NCI-H1436 treated with DMSO at 0.1 percent for 48 hours (cell line): ENCODE measurements around the gene SPOCD1.
A peak's percentile ranks its signal among the peaks of the same experiment; 100 is the strongest.

ENCODE experiments used
- DNase-seq: peaks from one replicate; lab custom pipeline; 2025; lab: John Stamatoyannopoulos, UW

The SPOCD1 gene

DNA sequence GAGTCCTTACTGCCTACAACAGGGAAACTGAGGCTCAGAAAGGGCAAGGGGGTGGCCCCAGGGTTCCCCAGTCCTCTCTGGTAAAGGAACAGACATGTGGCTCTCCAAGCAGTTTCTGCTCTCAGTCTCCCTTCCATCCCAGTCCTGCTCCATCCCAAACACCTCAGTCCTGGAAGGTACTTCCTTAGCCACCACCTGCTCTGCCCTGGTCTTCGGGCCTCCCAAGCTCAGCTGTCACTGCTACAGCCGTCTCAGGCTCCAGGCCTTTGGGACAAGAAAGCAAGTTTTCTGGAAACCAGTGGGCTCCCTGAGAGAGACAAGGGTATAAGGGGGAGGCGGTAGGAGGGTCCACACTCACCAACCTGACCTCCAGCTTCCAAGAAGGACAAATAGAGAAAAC lies 28.6 kb downstream of the SPOCD1 start:
- DNase-seq: no peak

DNA sequence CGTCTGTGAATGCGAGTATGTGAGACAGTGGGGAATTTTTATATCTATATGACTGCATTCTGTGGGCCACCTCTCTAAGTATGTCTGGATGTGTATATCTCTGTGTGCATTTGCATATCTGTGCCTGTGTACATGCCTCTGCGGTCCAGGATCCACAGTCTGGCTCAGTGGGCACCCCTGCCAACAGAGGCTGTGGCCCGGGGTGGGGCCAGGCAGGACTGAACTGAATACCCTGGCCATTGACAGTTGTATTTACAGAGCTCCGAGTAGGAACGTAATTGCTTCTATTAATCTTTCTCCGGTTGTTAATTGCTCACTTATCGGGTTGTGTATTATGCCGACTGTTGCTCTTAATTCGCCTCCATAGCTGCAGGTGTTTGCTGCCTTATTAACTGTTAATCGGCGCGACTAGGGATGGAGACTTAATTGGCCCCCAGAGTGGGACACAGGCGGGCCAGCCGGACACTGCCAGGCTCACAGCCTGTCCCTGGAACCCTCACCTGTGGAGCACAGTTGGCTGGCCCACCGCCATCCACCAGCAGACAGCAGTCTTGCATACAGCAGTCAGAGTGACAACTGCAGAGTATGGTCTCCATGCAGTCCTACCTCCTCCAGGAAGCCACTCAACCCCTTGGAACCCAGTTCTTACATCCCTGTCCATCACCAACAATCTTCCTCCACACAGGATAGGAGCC lies 29.3 kb downstream of the SPOCD1 start:
- peak; percentile 26 for DNase-seq

DNA sequence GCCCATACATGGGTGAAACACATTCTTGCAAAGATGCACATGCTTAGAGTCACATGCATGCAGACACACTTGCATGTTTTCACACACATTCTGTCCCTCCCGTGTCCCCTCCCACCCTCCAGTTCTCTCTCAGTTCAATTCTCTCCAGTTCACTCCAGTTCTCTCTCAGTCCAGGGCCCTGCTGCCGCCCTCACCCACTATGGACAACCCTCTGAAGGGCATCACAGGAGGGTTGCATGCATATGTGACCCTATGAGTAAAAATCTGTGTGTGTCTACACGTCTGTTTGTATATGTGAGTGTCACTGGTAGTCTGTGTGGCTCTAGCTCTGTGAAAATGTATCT lies 29.9 kb downstream of the SPOCD1 start:
- DNase-seq: no peak

DNA sequence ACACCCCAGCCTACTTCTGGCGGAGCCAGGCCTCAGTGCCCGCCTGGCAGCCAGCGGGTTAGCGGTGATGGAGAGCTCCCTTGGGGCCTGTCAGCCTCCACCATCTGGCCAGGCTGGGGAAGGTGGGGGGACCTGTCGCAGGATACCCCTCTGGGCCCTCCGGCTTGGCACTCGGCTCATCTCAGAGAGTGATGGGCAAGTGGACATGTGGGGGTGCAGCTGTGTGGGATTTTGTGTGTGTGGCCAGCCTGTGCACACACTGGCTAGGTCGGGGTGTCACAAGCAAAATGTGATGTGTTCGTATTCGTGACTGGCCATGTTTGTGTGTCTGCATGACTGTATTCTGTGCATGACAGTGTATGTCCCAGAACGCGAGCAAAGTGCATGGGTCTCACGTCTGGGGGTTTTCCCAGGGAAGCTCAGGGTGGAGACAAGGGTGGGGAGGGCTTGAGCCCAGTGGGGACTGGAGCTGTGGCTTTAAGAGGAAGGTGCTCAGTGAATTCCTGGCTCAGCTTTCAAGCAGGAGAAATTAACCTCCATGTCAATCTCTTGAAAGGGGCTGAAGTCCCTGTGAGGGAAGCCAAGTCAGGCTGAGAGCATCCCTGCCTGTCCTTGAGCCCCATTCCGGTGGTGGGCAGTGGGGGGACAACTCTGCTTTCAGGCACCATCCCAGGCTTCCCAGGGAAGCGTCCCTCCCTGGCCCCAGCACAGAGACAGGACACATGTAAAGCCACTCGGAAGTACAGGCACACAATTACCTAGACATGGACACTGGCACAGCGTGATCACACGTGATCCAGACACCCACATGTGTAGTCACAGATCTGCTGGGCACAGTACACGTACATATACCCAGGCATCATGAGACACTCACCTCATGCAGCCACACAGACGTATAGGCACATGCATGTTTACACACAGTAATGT lies 30.5 kb downstream of the SPOCD1 start:
- DNase-seq: no peak

DNA sequence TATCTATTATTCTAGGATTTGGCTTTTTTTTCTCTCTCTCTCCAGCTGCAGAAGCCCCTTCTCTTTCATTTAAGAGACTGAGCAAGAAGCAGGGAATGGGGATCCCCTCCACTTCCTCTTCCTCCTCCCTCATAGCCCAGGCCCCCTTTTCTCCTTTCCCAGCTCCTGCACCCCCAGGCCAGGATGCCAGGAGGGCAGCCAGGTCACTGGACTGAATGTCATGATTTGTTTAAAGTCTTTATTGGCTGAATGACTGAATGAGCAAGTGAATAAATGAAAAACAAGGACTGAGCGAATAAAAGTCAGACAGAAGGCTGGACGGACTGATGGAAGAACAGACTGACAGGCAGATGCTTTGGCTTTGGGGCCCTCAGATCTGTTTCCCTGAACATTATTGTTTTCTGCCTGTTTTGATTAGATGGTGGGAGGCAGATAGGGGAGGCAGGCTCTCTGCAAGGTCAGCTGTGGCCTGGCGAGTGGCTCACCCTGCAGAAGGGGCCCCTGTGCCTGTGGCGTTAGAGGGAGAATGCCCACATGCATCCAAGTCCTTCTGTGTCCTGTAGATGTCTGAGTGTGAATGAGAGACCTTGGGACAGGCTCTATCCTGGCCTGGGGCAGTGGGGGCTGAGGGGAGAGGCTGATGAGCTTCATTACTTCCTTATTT lies 31.3 kb downstream of the SPOCD1 start:
- no peak for DNase-seq

DNA sequence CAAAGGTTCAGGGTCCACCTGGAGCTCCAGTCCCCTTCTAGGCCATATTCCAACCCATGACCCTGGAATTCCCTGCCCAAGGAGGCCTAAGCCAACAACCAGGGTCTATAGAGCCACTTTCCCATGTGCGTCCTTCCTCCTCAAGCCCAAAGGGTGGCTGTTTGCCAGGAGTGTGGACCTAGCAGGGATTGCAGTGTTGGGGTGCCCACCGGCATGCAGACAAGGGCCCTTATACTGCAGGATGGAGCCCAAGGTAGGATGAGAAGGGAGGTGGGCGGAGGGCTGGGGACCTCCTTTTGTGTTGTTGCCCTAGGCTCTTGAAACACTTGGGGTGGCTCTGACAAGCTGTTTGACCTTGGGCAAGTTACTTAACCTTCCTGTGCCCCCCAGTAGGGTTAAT lies 32.0 kb downstream of the SPOCD1 start:
- DNase-seq: no peak

DNA sequence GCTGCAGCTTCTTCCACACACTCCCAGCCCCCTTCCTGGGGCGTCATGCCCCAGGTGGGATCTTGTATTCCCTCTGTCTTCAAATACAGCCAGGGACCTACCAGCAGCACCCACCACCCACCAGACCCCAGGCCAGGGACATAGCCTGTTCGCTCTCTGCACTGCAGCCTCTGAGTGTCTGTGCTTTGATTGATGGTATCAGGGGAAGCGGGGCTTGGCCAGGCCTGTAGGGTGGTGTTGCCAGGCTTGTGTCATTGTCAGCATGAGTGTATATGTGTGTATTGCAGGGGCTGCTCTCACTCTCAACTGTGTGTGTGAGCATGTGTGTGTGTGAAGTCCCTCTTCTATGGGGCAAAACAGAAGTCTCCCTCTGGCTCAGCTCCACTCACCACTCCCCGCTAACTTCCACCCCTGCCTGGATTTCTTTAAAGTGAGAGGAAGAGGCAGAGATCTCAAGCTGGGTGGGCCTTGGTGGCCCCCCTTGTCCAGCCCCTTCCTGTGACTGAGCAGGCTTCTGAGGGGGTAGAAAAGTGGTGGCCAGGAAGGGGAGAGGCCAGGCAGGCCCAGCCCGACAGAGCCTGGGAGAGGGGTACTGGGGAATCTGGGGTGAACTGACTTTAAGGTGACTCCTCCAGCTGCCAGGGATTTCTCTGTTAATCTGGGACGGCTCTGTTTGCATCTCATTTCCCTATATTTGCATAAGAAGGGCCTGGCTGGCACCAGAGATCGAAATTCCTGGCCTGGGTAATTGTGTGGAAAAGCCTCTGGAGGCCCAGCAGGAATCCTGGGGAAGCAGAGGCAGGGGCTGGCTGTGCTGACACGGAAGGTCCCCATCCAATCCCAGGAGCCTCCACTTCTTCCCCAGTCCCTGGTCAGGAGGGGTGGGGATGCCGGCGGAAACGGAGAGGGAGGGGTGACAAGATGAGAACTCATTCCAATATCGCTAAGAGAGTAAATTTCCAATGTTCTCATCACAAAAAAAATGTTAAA lies 33.1 kb downstream of the SPOCD1 start:
- no peak for DNase-seq

DNA sequence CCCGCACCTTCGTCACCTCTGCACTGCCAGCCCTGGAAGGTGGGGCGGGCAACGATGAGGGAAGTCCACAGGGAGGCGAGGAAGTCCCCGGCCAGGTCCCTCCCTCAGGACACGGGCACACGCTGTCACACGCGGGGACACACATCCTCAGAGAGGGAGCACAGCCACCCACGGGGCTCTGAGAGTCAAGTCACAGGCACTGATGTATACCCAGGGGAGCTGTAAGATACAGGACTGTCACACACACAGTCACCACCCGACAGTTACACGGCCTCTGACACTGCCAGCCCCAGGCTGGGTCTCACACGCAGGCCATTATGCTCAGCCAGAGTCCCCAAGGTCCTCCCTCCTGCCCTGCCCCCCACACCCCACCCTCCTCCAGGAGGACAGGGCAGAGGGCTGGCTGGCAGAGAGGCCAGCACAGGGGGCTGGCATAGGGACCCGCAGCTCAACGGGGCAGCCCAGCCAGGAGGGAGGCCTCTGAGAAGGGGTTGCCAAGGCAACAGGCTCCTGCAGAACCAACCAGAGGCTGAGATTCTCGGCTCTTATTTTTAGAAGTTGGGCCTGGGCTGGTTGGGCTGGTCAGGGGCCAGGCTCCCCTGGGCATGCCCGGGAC lies 34.0 kb downstream of the SPOCD1 start:
- DNase-seq: no peak

DNA sequence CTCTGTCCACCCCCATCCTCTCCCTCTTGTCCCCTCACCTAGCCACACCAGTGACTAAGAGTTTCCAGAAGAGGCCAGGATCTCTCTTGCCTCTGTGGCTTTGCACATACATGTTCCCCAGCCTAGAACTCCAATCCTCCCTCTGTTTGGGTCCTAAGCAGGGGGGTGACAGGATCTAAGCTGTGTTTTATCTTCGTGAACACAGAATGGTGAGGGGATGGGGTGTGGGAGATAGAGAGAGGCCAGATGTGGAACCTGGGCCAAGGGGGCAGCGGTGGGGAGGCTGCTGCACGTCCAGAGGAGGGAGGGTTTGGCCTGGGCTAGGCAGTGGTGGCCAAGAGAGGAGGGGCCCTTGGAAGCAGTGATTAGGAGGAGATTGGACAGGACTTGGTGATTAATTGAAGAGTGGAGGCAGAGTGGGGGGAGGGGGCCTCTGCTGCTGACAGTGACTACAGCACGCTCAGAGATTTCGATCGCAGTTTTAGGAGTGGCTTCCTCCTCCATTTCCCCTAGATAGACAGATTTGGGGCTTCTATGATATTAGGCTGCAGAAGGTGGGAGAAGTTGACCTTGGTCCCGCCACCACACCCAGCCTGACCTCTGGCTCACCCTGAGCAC lies 34.6 kb downstream of the SPOCD1 start:
- no peak for DNase-seq

DNA sequence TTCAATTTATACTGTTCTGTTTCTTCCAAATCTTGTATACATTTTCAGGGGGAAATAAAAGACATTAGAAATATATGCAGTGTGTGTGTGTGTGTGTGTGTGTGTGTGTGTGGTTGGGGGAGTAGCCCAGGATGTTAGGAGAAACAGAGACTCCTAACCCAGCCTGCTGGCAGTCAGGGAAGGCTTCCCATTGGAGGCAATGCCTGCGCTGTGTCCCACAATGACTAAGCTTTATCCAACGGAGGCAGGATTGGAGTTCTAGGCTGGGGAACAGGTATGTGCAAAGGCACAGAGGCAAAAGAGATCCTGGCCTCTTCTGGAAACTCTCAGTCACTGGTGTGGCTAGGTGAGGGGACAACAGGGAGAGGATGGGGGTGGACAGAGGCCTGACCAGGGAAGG lies 35.2 kb downstream of the SPOCD1 start:
- DNase-seq: no peak

DNA sequence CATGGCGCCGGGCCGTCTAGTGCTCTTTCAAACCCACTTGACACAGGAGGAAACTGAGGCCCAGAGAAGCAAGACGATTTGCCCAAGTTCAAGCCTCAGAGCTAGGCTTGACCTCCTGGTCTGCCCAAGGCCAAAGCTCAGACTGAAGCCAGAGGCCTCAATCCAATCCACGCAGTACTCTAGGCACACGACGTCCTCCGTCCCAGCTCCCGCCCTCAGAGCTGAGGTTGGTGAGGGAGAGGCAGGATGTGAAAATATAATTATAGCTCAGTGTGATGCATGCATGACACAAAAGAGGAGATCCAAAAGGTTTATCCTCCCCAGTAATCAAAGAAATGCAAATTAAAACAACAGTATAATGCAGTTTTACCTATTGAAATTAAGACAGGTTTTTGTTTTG lies 36.1 kb downstream of the SPOCD1 start:
- DNase-seq: no peak

DNA sequence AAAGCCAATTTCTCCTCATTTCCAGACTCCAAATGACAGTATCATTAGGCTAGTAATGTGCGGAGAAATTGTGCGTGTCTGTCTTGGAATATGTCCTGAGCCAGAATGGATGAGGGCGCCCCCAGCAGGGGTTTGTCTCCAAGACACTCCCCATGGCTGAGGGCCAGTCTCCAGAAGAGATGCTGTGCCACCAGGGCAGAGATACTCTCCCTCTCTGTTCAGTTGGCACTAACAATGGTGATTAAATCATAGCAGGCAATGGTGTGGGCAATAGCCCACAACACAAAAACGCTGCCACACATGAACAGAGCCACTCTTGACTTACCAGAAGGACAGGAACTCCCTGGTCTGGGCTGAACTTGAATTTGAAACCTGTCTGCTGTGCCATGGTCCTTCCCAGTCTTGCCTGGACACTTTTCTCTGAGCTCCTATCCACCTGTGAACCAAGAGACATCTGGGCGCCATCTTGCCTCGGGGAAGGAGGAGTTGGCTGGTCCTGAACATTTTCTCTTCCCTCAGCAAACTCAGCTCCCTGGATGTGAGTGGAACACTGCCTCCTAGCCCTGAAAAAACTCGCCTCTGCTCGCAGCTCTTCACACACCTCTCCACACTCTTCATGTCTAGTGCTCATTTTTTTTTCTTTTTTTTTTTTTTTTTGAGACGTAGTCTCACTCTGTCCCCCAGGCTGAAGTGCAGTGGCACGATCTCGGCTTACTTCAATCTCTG lies 36.9 kb downstream of the SPOCD1 start:
- DNase-seq: no peak

DNA sequence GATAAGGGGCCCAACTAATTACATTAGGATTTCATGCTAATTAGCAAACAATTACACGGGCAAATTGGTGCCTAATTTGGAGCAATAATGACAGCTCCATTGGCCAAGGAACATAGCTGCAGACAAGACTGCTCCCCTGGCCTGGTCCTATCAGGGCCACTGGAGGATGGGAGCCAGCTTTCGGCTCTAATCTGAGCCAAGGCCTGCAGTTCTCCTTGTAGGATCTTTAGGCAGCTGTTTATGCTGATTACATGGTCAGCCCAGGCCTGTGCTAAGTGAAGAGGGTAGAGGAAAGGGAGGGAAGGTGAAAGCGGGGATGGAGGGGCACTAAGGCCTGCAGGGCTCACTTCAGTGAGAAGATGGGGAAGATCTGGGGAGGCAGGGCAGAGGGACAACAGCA lies 39.3 kb downstream of the SPOCD1 start:
- no peak for DNase-seq

DNA sequence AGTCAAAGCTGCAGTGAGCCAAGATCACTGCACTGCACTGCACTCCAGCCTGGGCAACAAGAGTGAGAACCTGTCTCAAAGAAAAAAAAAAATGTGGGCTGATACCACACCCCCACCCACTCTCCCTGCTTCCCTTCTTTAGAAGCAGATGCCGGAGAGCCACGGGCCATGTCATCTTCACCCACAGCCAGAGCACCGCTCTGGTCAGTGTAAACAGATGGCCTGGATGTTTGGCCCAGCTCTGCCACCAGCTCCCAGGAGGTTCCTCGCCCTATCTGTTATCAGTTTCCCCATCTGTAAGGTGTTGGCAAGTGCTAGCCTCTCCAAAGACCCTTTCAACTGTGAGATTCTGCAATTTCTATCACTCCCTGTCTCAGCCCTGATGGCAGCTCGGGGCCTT lies 39.8 kb downstream of the SPOCD1 start:
- DNase-seq: no peak

DNA sequence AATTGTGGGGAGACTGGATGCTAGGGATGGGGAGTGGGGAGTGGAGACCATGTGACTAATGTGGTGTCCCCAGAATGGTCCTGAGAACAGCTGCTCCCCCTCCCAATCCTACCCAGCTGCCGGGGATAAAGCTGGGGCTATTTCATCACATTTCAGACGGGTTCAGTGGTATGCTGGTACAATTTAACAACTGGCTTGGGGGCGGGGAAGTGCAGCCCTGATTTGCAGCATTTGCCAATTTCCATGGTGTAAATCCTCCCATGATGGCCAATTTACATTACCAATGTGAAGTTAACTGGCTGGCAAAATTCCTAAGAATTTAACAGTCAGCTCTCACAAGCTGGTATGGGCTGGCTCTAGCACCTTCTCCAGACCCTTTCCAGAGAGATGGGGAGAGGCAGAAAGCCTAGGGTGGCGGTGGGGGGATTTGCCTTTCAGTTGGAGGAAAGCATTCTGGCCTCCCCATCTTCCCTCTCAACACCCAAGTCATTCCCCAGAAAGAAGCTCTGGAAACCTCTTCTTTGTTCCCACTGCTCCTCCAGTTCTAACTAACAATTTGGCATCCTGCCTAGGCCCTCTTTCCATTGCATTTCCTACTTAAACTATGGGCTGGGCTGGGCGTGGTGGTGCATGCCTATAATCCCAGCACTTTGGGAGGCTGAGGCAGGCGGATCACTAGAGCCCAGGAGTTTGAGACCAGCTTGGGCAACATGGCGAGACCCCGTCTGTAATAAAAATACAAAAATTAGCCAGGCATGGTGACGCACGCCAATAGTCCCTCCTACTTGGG lies 40.4 kb downstream of the SPOCD1 start:
- DNase-seq: no peak

DNA sequence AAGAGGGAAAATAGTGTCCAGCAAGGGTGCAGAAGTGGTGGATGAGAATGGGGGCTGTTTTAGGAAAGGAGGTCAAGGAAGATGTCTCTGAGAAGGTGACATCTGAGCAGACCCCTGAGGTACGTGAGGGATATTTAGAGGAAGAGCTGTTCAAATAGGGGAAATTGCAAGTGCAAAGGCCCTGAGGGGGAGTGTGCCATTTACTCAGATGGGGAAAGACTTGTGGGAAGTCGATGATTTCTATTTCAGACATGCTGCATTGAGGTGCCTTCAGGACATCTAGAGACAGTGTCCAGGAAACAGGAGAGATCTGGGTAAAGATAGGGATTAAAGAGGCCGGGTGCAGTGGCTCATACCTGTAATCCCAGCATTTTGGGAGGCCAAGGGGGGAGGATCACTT lies 41.3 kb downstream of the SPOCD1 start:
- DNase-seq: no peak

DNA sequence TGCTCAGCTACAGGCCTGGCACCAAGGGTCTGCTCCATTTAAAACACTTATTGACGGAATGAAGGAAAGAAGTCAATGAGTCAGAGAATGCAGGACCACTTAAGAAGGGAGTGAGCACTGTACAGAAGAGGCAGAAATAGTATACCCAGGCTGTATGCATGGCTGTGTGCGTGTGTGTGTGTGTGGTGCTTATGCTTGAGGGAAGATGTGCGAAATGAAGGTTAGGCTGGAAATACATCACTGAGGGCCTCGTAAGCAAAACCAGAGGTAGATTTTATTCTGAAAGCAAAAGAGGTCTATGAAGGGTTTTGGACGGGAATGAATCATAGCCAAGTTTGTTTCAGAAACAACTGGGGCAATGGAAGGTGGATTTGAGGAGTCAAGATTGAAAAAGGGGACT lies 42.0 kb downstream of the SPOCD1 start:
- no peak for DNase-seq

DNA sequence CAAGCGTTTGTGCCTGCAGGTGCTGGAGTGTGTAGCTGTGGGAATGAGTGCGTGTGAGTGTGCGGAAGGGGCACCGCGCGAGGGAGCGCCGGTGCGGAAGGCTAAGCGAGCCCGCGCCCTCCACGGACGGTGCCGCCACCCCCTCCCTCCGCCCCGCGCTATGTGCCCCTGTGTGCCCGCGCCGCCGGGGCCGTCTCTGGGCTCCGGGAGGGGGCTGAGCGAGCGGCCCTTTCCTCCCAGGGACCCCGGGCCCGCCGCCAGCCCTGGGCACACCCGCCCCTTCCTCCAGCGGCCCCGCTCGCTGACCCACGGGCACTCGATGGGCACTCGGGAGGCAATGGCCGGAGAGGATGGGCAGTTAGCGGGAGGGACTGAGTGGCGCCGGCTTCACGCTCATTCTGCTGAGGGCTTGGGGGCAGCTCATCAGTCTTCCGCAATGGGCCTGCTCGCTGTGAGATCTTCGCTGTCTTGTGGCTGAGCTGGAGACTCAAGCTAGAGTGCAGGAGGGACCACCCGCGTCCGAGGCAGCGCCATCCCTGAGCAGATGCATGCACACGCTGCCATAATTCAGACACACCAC lies 43.1 kb downstream of the SPOCD1 start:
- DNase-seq: no peak
